Mesothelial cell of epicardium (in vitro differentiated cells): ENCODE results near the gene TMCC1. TPM values are rescaled to one million over a fixed set of nuclear protein-coding genes. Genes with fewer than 3 reads are reported as not detected.

Source experiments
- DNase-seq, 2 experiments: peaks; one replicate each; pipeline ENCODE4 v3.0.0; 2021; ENCODE audit warnings: low spot score in 2 of 2; ENCODE audit not compliant: unreplicated experiment in 2 of 2
- H3K27ac Mint-ChIP-seq: 2 replicates; pipeline ENCODE4 v1.8.0; 2021; ENCODE audit warnings: mixed read lengths
- H3K27me3 Mint-ChIP-seq: 2 replicates; pipeline ENCODE4 v1.8.0; 2021; ENCODE audit warnings: low read depth, mixed read lengths
- H3K36me3 Mint-ChIP-seq: 2 replicates; pipeline ENCODE4 v1.8.0; 2021; ENCODE audit warnings: mixed read lengths
- H3K4me1 Mint-ChIP-seq: 2 replicates; pipeline ENCODE4 v1.8.0; 2021; ENCODE audit warnings: mixed read lengths
- H3K4me3 Mint-ChIP-seq: 2 replicates; pipeline ENCODE4 v1.8.0; 2021; ENCODE audit warnings: mild to moderate bottlenecking, moderate library complexity, mixed read lengths
- H3K9me3 Mint-ChIP-seq: 2 replicates; pipeline ENCODE4 v1.8.0; 2021; ENCODE audit warnings: mixed read lengths
- CTCF ChIP-seq: fragments of 200-600 bp; sonication (generic); IDR thresholded peaks from one replicate; pipeline ENCODE4 v1.5.0; 2021; ENCODE audit warnings: antibody characterized with exemption; ENCODE audit not compliant: unreplicated experiment
- total RNA-seq: library from RNA; stranded (reverse); gene quantifications from 3 replicates; pipeline ENCODE4 v1.2.1, GENCODE V29; 2021

Gene TMCC1
- total RNA-seq, 1 donor from 2014 or later: 52.4 TPM

- Mint-ChIP-seq H3K4me1 (peaks cover 30% of the 10 kb centered on the region), H3K9me3 (no peaks in the 10 kb centered on the region), H3K36me3 (no peaks in the 10 kb centered on the region), H3K27me3 (no peaks in the 10 kb centered on the region), H3K4me3 (peak overlapping the region; percentile 66), H3K27ac (peak overlapping the region; percentile 98)
- peak; percentile 27 to 45 for DNase-seq
- TF ChIP-seq CTCF: no peak
Observed at GRCh38 chr3:129794311-129795185, 99.0 kb downstream of the TMCC1 start.

- TF ChIP-seq CTCF: no peak
- no peaks in the 10 kb centered on the region for H3K36me3 Mint-ChIP-seq
- peak overlapping the region; percentile 66 for H3K4me3 Mint-ChIP-seq
- no peak for DNase-seq
- peak overlapping the region; percentile 98 for H3K27ac Mint-ChIP-seq
- no peaks in the 10 kb centered on the region for H3K9me3 Mint-ChIP-seq
- H3K27me3 Mint-ChIP-seq: no peaks in the 10 kb centered on the region
- peaks cover 30% of the 10 kb centered on the region for H3K4me1 Mint-ChIP-seq
Observed at GRCh38 chr3:129793942-129794310, 99.6 kb downstream of the TMCC1 start.

DNA sequence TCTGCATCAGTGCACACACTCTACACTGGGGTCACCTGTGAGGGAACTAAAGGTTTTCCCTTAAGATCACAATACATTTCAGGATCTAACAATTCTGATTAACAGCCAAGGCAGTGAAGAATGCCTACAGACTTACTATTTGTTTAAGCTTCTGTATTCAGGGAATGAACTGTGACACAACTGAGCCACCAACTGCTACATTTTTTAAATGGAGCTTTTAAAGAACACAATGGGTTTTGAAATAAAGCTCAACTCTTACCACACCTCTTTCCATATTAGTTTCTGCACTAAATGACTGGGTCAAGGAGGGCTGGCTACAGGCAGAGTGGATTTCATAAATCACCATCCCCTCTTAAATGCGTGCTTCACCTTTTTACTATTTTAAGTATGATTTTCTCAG is 100.2 kb downstream of the TMCC1 start:
- Mint-ChIP-seq H3K4me3 (peak overlapping the region; percentile 66), H3K27ac (peak overlapping the region; percentile 98), H3K9me3 (no peaks in the 10 kb centered on the region), H3K27me3 (no peaks in the 10 kb centered on the region), H3K4me1 (peaks cover 30% of the 10 kb centered on the region), H3K36me3 (no peaks in the 10 kb centered on the region)
- no peak for DNase-seq
- no peak for TF ChIP-seq CTCF

GRCh38 chr3:129783470-129783869 is 110.0 kb downstream of the TMCC1 start:
- no peak overlapping the region for H3K27ac Mint-ChIP-seq
- H3K4me1 Mint-ChIP-seq: peaks cover 5% of the 10 kb centered on the region
- no peaks in the 10 kb centered on the region for H3K27me3 Mint-ChIP-seq

GRCh38 chr3:129778871-129779270 is 114.6 kb downstream of the TMCC1 start:
- DNase-seq: no peak
- Mint-ChIP-seq H3K4me3 (no peak overlapping the region), H3K27ac (no peak overlapping the region), H3K27me3 (no peaks in the 10 kb centered on the region), H3K4me1 (peaks cover 9% of the 10 kb centered on the region), H3K9me3 (peaks cover 5% of the 10 kb centered on the region), H3K36me3 (peaks cover 10% of the 10 kb centered on the region)
- no peak for TF ChIP-seq CTCF

More at GRCh38 chr3:129783470-129783869, 110.0 kb downstream of the TMCC1 start:
- H3K4me3 Mint-ChIP-seq: no peak overlapping the region
- peaks cover 8% of the 10 kb centered on the region for H3K36me3 Mint-ChIP-seq
- no peaks in the 10 kb centered on the region for H3K9me3 Mint-ChIP-seq
- no peak for TF ChIP-seq CTCF
- DNase-seq: no peak
